DOHH2 (cell line): Measurements from ENCODE around the gene CD52.
"Not testable (repeated sequence)": the region's sequence is repeated elsewhere in the genome, so short reads cannot be mapped to it uniquely, and the experiment has no call there.

ENCODE experiments used
- H3F3A ChIP-seq: fragments of 200-600 bp; sonication (generic), shearing (Covaris generic); 2 replicates; pipeline ENCODE4 v1.6.0; 2016; ENCODE audit warnings: antibody characterized with exemption, mild to moderate bottlenecking; ENCODE audit not compliant: control insufficient read depth, insufficient read depth
- H3K27ac ChIP-seq: fragments of 200-600 bp; sonication (generic); 2 replicates; pipeline ENCODE4 v1.5.1; 2014; ENCODE audit warnings: low read depth, mild to moderate bottlenecking, low read length, moderate library complexity
- H3K27me3 ChIP-seq: fragments of 200-600 bp; sonication (generic); 2 replicates; pipeline ENCODE4 v1.6.1; 2014; ENCODE audit warnings: mild to moderate bottlenecking, low read length, mixed read lengths; ENCODE audit not compliant: control insufficient read depth
- H3K36me3 ChIP-seq: fragments of 200-600 bp; sonication (generic); 2 replicates; pipeline ENCODE4 v1.6.1; 2014; ENCODE audit warnings: mild to moderate bottlenecking, low read length, moderate library complexity, mixed read lengths; ENCODE audit not compliant: control insufficient read depth
- H3K4me1 ChIP-seq: fragments of 200-600 bp; sonication (generic); 2 replicates; pipeline ENCODE4 v1.6.1; 2014; ENCODE audit warnings: mild to moderate bottlenecking, low read length, mixed read lengths; ENCODE audit not compliant: control insufficient read depth
- H3K4me2 ChIP-seq: fragments of 200-600 bp; sonication (generic); 2 replicates; pipeline ENCODE4 v1.6.0; 2014; ENCODE audit warnings: mild to moderate bottlenecking, low read length, moderate library complexity
- H3K4me3 ChIP-seq: fragments of 200-600 bp; sonication (generic); 2 replicates; pipeline ENCODE4 v1.5.1; 2014; ENCODE audit warnings: mild to moderate bottlenecking, low read length, mixed read lengths
- H3K79me2 ChIP-seq: fragments of 200-600 bp; sonication (generic); 2 replicates; pipeline ENCODE4 v1.6.1; 2014; ENCODE audit warnings: mild to moderate bottlenecking, low read length, mixed read lengths; ENCODE audit not compliant: control insufficient read depth
- H3K9me2 ChIP-seq: fragments of 200-600 bp; sonication (generic); replicated peaks from 2 replicates; pipeline ENCODE4 v1.6.1; 2014; ENCODE audit warnings: mild to moderate bottlenecking, low read length, mixed read lengths; ENCODE audit not compliant: control insufficient read depth
- H3K9me3 ChIP-seq: fragments of 200-600 bp; sonication (generic); 2 replicates; pipeline ENCODE4 v1.6.1; 2014; ENCODE audit warnings: antibody characterized with exemption, low read length, mixed read lengths; ENCODE audit not compliant: control insufficient read depth, insufficient read depth
- H4K20me1 ChIP-seq: fragments of 200-600 bp; sonication (generic); 2 replicates; pipeline ENCODE4 v1.6.0; 2014; ENCODE audit warnings: low read depth, mild to moderate bottlenecking, antibody characterized with exemption, low read length, moderate library complexity; ENCODE audit not compliant: control insufficient read depth, insufficient read depth
- CTCF ChIP-seq: fragments of 200-600 bp; sonication (generic); IDR thresholded peaks from one replicate; pipeline ENCODE4 v1.5.1; 2014; ENCODE audit warnings: antibody characterized with exemption, mild to moderate bottlenecking, low read depth, low read length; ENCODE audit not compliant: poor library complexity, severe bottlenecking
- EZH2phosphoT487 ChIP-seq: fragments of 200-600 bp; sonication (generic); IDR thresholded peaks from 2 replicates; pipeline ENCODE4 v1.6.1; 2017; ENCODE audit warnings: borderline replicate concordance, mild to moderate bottlenecking, antibody characterized with exemption, low read length, moderate library complexity, mixed read lengths

CD52 gene

GRCh38 chr1:26291939-26292338 is 25.8 kb upstream of the CD52 start:
- no peaks in the 10 kb centered on the region for H3K27me3 ChIP-seq
- H3K79me2 ChIP-seq = no peaks in the 10 kb centered on the region
- TF ChIP-seq EZH2phosphoT487 (no peak), CTCF (no peak)
- H3K27ac ChIP-seq = peak overlapping the region; percentile 98
- peaks cover 33% of the 10 kb centered on the region for H3K36me3 ChIP-seq
- H3K9me3 ChIP-seq = no peaks in the 10 kb centered on the region
- H3K4me3 ChIP-seq = no peak overlapping the region
- peaks cover 63% of the 10 kb centered on the region for H3K4me1 ChIP-seq
- H3K4me2 ChIP-seq = no peak overlapping the region
- H3K9me2 ChIP-seq = no peaks in the 10 kb centered on the region
- H3F3A ChIP-seq = peaks cover 45% of the 10 kb centered on the region
- no peaks in the 10 kb centered on the region for H4K20me1 ChIP-seq

GRCh38 chr1:26292735-26293134 is 25.0 kb upstream of the CD52 start:
- peaks cover 37% of the 10 kb centered on the region for H3F3A ChIP-seq
- not testable (repeated sequence) for H3K4me3 ChIP-seq, H3K9me3 ChIP-seq, H3K4me2 ChIP-seq, H4K20me1 ChIP-seq, H3K27me3 ChIP-seq, H3K27ac ChIP-seq, H3K79me2 ChIP-seq, H3K9me2 ChIP-seq
- peaks cover 34% of the 10 kb centered on the region for H3K36me3 ChIP-seq
- peaks cover 55% of the 10 kb centered on the region for H3K4me1 ChIP-seq

- Histone ChIP-seq H3K4me1 (peaks cover 51% of the 10 kb centered on the region), H3K27me3 (no peaks in the 10 kb centered on the region), H3K4me2 (no peak overlapping the region), H3F3A (peaks cover 24% of the 10 kb centered on the region), H3K79me2 (no peaks in the 10 kb centered on the region), H4K20me1 (no peaks in the 10 kb centered on the region), H3K9me2 (no peaks in the 10 kb centered on the region), H3K36me3 (peaks cover 23% of the 10 kb centered on the region), H3K27ac (no peak overlapping the region), H3K9me3 (no peaks in the 10 kb centered on the region), H3K4me3 (no peak overlapping the region)
- TF ChIP-seq CTCF (no peak), EZH2phosphoT487 (no peak)
Observed at GRCh38 chr1:26293911-26294463, 23.8 kb upstream of the CD52 start.

- Histone ChIP-seq H3K27me3 (no peaks in the 10 kb centered on the region), H3K4me3 (no peak overlapping the region), H3K36me3 (peaks cover 23% of the 10 kb centered on the region), H3K9me2 (no peaks in the 10 kb centered on the region), H3K9me3 (no peaks in the 10 kb centered on the region), H3K4me1 (peaks cover 51% of the 10 kb centered on the region), H3K27ac (no peak overlapping the region), H3K79me2 (no peaks in the 10 kb centered on the region), H3F3A (peaks cover 13% of the 10 kb centered on the region), H3K4me2 (no peak overlapping the region), H4K20me1 (no peaks in the 10 kb centered on the region)
- TF ChIP-seq CTCF = no peak
- no peak for TF ChIP-seq EZH2phosphoT487
Observed at GRCh38 chr1:26295194-26296138, 22.3 kb upstream of the CD52 start.
